HG03060 (cell line): ENCODE measurements around the gene SLC25A48.

ENCODE experiments used
- ATAC-seq: cut with Tn5 transposase; IDR thresholded peaks from one replicate; pipeline ENCODE4 v1.9.1; 2021; ENCODE audit warnings: low read depth, moderate number of reproducible peaks; ENCODE audit not compliant: unreplicated experiment

SLC25A48 gene

DNA sequence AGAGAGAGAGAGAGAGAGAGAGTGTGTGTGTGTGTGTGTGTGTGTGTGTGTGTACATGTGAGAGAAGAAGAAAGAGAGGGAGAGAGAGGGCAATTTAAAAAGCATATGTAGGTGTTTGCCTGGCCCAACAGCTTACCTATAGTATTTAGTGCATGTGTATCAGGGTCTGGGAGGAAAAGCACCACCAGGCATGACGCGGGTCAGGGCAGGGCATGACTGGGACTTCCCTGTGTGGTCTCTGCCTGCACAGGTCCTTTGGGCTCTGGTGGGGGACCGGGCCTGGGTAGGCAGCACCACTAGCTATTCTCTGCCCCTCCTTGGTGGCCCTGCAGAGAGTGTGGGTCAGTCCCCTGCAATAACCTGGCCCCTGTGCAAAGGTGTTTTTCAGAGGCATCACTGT, 45.1 kb downstream of the SLC25A48 start:
- no peak for ATAC-seq

DNA sequence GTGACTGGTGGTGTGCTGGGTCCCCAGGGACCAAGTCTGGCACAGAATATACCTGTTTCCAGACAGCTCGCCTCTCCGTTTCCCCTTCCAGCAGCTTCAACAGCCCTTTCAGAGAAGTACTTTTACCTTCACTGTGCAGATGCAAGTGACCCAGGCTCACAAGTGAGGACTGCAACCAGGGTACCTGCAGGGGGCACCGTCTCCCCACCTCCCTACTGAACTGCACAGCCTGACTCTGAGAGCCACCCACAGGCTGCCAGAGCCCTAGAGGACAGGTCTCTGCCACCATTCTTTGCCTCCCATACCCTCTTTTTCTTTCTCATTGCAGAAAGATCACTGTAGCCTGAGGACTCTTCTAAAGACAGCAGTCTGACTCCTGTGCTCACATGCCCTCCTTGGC, 45.8 kb downstream of the SLC25A48 start:
- ATAC-seq = no peak

DNA sequence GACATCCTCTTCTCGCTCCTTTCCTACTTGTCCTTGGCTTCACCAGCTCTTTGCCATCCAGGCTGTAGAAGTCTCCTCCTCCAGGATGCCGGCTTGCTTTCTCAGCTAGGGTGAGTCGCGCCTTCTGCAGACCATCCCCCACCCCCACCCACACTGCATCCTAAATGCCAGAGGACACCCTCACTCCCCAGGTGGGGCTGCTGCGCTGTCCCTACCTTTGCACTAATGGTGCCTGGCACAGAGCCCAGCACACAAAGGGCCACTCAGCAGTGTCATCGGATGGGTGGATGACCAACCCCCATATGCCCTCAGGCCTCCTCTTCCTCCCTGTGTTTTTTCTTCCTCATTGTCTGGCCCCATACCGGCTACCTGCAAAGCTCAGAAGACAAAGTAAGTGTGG, 46.3 kb downstream of the SLC25A48 start:
- no peak for ATAC-seq

DNA sequence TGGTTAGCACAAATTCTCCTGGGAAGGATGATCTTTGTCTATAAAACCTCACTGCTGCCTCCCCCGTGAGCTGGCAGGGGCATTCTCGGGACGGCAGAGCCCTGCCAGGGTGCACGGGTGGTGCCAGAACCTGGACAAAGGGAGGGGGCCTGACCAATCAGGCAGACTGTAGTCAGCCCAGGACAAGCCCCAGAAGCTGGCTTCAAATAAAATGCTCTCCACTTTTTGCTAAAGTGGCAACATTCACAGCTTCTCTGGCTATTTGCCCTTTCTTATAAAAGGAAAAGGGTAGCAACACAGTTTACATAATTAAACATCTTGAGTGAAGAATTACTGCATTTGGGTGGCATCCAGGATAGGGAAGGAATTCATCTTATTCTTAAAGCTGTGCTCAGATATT, 46.8 kb downstream of the SLC25A48 start:
- no peak for ATAC-seq

DNA sequence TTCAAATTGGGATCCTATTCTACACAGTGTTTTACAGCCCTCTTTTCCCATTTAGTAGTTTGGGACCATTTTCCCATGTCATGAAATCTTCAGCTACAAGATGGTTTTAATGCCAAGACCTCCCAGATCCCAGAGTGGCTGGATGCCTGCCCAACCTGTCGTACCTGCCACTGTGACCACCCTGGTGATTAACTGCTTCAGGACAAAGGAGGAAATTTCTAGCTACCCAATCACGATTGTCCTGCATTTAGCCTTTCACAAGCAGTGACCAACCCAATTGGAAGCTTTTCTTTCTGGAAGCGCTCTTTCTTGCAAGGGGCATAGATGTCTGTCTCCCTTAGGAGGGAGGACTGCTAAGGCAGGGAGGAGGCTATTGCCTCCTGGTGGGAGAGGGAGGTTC, 47.4 kb downstream of the SLC25A48 start:
- no peak for ATAC-seq

DNA sequence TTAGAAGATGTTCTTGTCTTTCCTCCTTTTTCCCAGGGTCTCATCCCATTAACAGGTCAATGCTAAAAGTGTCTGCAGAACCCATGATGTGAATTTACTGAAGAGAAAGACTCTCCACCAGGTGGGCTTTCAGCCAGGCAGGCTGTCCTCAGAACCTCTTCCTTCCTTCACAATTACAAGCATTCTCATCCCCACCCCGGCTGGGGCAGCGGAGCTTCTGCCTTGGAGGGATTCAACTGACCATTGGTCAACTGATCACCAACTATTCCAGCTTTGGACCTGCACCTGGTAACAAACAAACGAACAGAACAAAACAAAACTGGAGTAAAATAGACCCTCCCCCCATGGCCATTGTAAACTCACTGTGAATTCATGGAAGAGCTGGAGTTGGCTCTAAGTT, 48.6 kb downstream of the SLC25A48 start:
- ATAC-seq = no peak

DNA sequence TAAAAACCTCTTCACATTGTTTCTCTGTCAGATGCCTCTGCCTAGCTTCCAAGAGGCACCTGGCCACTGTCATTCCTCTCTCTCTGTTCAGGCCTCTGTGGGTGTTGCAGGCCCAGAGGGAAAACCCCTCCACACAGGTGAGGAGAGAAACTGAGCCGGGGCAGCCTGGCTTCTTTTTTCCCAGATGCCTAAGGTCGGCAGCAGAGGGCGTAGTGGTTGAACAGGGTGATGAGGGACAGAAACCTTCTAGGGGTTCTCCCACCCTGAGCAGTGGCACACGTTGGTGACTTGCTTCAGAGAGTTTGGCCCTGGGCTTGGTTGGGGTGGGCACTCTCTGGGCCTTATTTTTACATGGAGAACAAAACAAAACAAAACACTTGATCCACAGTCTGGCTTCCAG, 49.0 kb downstream of the SLC25A48 start:
- ATAC-seq = no peak

DNA sequence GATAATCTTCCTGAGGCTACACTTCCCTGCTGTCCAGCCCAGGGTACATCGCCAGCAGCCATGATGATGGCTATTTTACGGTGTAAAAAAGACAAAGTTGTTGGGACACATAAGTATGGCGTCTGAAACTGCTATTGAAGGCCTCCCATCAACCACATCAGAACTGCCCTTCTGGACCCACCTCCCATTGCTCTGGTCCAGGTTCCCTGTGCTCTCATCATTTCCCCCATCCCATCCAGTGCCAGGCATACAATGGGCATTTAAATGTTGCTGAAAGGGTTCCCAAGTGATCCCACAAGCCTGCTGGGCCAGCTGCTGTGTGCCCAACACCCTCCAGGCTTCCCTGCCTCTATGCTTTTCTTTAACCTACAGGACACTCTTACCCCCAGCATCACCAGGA, 50.6 kb downstream of the SLC25A48 start:
- ATAC-seq = no peak

DNA sequence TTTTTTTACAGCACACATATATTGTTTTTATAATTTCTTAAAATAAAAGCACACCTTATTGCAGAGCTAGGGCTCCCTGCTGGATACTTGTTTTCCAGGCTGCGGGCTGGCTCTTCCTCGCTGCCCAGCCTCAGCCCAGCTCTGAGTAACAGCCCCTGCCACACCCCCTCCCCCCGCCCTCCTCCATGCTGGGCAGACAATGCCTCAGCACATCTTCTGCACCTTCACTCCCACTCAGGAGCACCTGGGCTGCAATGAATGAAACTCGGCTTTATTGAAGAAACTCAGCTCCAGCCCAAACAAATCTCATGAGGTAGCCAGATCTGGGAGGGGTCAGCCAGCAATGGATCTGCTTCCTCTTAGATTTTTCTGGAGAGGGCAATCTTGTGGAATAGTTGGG, 51.7 kb downstream of the SLC25A48 start:
- ATAC-seq = no peak

DNA sequence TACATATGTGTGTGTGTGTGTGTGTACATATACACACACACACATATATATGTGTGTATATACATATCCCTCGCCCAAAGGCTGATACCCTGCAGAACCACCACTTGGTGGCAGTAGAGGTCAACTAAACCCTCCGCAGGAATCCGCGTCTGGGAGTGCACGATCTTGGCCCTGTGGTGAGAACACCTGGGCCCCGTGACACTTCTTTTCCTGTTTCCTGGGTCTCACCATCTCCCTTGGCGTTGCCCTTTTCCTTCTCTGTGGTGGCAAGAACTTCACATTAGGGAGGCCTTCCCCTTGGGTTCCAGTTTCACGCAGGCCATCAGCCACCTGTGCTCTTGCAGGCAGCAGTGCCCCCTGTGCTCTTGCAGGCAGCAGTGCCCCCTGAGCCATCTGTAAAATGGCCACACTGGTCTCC, 53.0 kb downstream of the SLC25A48 start:
- ATAC-seq = peak; percentile 73

DNA sequence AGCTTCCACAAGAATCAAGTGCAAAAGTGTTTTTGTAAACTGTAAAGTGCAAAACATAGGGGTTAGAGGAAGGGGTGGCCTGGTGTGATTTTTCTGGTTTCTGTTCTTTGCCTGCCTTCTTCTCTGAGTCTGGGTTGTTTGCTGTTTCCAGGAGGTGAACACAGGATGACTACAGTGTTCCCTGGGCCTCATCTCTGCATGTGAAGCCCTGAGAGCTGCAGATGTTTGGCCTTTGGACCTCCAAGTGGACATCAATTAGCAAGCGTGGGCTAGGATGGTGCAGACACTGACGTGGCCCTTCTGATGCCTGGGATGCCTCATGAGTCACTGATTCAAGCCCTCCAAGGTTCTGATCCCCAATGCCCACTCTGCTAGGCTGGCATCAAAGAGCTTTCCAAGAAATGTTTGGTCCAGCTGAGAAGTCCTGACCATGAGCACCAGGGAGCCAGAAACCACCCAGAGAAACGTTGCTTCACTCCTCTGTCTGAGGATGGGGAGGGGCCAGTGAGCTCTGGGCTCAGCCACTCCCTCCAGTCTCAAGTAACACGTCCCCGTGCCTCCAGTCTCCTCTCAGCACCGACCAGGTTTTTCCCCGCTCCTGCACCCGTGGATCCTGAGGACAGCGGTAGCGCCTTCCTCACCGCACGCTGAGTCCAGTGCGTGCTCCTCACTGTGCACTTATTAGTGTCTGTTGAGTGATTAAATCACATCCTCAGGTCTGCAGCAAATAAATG, 53.6 kb downstream of the SLC25A48 start:
- ATAC-seq = no peak

DNA sequence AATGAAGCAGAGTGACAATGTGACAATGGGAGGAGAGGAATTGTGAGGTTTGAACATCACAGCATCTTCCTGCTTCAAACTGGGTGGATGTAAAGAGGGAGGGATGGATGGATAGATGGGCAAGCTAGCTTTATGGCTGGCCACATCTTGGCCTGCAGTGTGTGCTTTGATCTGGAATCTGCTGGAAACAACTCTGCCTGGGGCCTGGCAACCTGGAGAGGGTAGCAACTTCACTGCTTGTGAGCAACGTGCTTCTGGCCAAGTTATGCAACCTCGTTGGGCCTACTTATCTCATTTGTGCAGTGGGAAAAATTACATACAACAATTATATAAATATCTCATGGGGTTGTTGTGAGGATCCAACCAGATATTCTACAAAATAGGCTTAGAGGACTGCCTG, 55.8 kb downstream of the SLC25A48 start:
- no peak for ATAC-seq

DNA sequence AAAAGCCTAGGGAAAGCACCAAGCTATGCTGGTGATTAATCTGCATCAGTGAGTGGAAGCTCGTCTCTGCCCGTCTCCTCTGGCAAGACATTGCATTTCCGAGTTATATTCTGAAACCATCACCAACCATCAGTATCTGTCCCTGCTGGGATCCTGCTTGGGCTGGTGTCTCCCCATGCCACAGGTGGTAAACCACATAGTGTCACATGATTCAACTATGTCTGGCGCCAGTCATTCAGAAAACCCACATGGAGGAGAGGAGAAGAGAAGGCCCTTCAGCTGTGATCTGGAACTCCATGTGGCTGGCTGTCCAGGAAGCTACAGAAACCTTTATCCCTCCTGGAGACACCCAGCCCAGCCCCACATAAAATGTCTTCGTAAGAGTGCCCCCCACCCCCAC, 56.4 kb downstream of the SLC25A48 start:
- peak; percentile 61 for ATAC-seq

DNA sequence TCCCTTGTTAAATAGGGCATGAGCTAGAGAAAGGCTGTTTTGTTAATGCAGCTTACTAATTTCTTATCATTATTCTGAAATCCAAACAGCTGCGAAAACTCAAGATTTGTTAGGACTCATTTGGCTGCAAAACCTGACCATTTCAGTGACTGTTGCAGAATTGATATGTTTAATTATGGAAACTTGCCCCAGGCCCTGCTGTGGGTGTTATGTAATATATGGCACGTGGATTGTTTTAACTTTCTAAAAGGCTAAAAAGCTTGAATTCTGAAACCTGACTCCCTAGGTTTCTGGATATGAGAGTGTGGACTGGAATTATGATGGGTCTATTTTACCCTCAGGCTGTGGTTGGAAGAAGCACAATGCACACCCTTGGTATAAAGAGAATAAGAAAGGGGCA, 56.8 kb downstream of the SLC25A48 start:
- no peak for ATAC-seq

DNA sequence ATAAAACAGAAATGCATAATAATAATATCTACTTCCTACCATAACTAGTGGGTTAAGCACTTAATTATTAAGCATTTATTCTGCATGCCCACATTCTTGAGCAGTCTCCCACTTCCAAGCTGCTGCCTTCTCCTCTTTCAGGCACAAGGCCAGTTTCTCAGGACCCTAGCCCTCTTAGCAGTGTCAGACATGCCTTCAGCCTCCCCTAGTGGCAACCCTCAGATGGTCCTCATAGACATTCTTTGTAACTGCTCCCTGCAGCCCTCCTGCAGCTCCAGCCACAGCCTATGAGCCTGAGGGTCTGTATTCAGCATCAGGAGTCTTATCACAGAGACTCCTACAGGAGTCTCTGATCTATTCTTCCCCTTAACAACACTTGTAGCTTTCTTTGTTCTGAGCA, 57.3 kb downstream of the SLC25A48 start:
- no peak for ATAC-seq

DNA sequence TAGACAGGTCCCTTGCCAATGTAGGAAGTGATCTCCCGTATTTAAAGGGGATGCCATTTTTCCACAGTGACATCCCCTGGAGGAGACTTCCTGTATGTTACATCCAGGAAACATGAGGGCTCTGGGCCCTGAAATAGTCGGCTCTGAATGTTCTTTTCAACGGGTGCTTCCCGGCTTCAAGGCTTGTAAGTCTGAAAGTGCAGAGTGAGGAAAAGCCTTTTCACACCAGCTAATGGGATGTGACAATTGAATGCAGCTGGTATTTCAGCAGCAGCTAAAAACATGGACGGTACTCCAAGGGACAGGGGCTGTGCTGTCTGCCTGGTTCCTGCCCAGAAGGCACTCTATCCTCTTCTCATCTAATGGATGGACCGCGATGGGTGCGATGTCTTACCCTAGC, 59.8 kb downstream of the SLC25A48 start:
- no peak for ATAC-seq

DNA sequence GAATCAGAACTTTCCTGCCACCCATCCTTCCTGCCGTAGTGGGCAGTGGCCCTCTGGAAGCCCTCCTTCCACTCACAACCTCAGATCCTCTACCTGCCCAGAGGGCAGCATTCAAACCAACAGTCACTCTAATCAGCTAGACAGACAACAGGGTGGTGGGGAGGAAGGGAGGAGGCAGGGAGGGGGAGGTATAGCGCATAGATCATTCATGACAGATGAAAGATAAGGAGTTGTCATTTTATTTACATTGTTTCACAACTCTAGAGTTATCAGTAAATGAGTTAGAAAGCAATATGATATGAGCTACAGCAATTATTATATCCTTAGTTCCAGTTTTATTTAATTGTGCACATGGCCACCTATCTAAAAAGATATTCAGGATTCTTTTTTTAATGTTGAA, 60.3 kb downstream of the SLC25A48 start:
- ATAC-seq = no peak

DNA sequence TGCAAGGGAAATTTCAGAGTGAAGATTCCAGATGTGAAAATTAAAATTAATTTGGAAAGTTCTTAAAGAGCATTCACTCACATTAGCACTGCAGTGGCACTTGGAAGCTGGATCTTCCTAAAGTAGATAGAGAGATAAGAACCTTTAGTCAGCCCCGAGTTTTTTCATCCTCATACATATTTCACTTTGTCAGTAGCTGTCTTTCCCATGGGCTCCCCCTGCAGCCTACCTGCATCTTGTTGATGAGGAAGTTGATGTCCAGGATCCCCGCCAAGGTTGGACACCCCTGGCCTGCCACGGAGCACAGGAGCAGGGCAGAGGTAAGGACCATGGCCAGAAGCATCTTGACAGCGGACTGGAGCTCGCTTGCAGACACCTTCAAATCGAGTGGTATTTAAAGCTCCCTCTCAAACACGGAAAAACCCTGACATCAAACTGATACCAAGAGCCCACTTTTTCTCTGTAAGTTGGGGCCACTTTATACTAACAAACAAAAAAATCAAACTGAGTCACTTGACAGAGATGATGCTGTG, 61.1 kb downstream of the SLC25A48 start, which contains the start of gene IL9:
TSS of gene IL9 (minus strand) at position 368 of the 533 bp plus-strand sequence. CDS start at position 343, 25 bp downstream.
- ATAC-seq = no peak

DNA sequence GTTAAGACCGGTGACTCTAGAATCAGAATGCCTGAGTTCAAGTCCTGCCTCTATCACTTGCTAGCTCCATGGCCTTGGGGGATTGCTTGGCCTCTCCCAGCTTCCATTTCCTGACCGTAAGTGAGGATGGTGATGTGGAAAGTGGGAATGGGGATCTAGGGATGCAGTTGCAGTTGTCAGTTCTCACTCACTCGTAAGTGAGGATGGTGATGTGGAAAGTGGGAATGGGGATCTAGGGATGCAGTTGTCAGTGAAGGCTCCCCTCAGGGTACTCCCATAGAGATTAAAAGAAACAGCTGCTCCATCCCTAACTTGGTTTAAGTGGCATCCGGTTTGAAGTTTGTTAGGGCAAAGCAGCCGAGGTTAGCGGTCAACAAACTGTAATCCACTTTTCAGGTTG, 64.2 kb downstream of the SLC25A48 start:
- ATAC-seq = no peak

DNA sequence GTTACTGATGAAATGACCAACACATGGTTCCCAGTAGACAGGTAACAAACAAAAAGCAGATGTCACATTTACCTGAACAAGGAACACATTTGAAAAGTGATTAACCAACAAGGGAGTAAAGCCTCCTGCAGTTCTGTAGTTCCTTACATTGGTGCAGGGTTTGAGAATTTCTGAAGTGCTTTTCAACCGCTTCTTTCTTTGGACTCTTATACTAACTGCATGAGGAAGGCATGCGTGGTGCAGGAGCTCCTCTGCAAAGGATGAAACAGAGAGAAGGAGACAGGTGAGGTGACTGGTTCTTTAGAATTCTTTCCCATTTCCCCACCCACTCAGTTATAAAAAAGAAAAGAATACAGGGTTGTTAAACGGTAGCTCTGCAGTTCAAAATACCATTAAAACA, 65.8 kb downstream of the SLC25A48 start:
- no peak for ATAC-seq

DNA sequence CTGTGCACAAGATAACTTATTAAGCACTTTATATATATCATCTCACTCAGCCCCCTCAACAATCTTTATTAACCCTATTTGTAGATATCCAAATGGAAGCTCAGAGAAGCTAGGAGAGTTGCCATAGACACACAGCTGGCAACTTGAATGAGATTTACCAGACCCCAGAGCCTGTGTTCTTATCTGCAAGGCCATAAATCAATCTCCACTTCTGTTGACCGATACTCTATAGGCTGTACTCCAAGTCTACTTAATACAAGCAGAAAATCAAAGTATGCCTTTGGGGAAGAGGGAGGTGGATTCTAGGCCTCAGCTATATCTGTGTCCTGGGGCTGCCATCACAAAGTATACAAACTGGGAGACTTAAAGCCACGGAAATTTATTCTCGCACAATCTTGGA, 67.2 kb downstream of the SLC25A48 start:
- no peak for ATAC-seq

DNA sequence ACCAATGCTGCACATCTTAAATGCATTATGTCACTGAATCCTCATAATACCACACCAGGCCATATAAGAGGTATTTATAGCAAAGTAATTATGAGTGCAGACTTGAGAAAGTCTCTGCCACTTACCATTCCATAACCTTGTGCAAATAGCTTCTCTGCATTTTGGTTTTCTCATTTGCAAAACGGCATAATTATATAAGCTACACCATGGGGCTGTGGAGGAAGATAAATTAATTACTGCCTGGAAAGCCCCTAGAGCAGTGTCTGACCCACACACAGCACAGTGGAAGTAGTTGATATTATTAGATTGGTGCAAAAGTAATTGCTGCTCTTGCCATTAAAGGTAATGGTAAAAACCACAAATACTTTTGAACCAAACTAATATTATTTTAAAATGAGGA, 70.7 kb downstream of the SLC25A48 start:
- ATAC-seq = no peak
